Upper lobe of left lung (tissue), 6 donors: ENCODE measurements around the gene PRSS12. TPM values are rescaled to one million over a fixed set of nuclear protein-coding genes. Genes with fewer than 3 reads are reported as not detected.

Experiments used
- ATAC-seq, 2 donors: fragments of 200-7000 bp; cut with Tn5 transposase; one replicate each; pipeline ENCODE4 v1.9.1; 2022; ENCODE audit warnings: mild to moderate bottlenecking in 2 of 2, moderate library complexity in 2 of 2; ENCODE audit not compliant: low FRiP score in 2 of 2
- DNase-seq, 2 donors: peaks; one replicate each; pipeline ENCODE4 v3.0.0-alpha.2; 2019 to 2020
- H3K27ac ChIP-seq, 4 donors: fragments of 200-600 bp; sonication (generic); one replicate each; pipeline ENCODE4 v1.5.1; 2016 to 2019
- H3K27me3 ChIP-seq, 4 donors: fragments of 200-600 bp; sonication (generic); one replicate each; pipeline ENCODE4 v1.5.1; 2017 to 2019
- H3K36me3 ChIP-seq, 4 donors: fragments of 200-600 bp; sonication (generic); one replicate each; pipeline ENCODE4 v1.5.1; 2016 to 2019
- H3K4me1 ChIP-seq, 4 donors: fragments of 200-600 bp; sonication (generic); one replicate each; pipeline ENCODE4 v1.5.1; 2018 to 2019
- H3K4me3 ChIP-seq, 4 donors: fragments of 200-600 bp; sonication (generic); one replicate each; pipeline ENCODE4 v1.5.1; 2017 to 2019; ENCODE audit warnings: mild to moderate bottlenecking in 2 of 4, moderate library complexity in 1 of 4
- H3K9me3 ChIP-seq, 4 donors: fragments of 200-600 bp; sonication (generic); one replicate each; pipeline ENCODE4 v1.5.1; 2018 to 2019
- EP300 ChIP-seq, 4 donors: sonication (generic); formaldehyde crosslinking; IDR thresholded peaks; one replicate each; pipeline ENCODE4 v1.5.1; 2017; ENCODE audit warnings: antibody characterized with exemption in 4 of 4, control low read depth in 2 of 4
- POLR2A ChIP-seq, 4 donors: fragments of 450-650 bp; IDR thresholded peaks; one replicate each; pipeline ENCODE4 v1.5.1; 2016 to 2017; ENCODE audit warnings: antibody characterized with exemption in 4 of 4, mild to moderate bottlenecking in 2 of 4
- POLR2AphosphoS5 ChIP-seq, 2 donors: sonication (generic); formaldehyde crosslinking; IDR thresholded peaks; one replicate each; pipeline ENCODE4 v1.5.1; 2017; ENCODE audit warnings: antibody characterized with exemption in 2 of 2
- WGBS, 2 donors: methylation state at CpG; one replicate each; pipeline ENCODE4 v1.1.5; 2017 to 2018; 5-methylcytosine and 5-hydroxymethylcytosine counted together
- total RNA-seq, 6 donors: library from RNA; depleted of rRNA in 4 of 6; stranded (reverse); fragments of >200 nt in 4 of 6; gene quantifications; one replicate each; pipeline versions ENCODE4 v1.1.0 to v1.2.1, GENCODE V29; 2016 to 2021
- TF ChIP-seq, protein P1 (sequence below), 6 experiments: fragments of 450-650 bp in 4 of 6; fragments of 200-600 bp in 2 of 6; sonication (generic) in 2 of 6; IDR thresholded peaks; one replicate each; pipeline ENCODE4 v1.5.1; 2016 to 2019; ENCODE audit warnings: antibody characterized with exemption in 6 of 6
- donor health status: DM: no; HTN: no; CAD: no; lungs with moderate emphysema.
- donor health status: DM: no; HTN: yes; CAD: no; lungs with severe emphysema.

The PRSS12 gene
- total RNA-seq, 6 donors from 2014 or later = 6.8 to 27.2 (median 10.0) TPM

DNA sequence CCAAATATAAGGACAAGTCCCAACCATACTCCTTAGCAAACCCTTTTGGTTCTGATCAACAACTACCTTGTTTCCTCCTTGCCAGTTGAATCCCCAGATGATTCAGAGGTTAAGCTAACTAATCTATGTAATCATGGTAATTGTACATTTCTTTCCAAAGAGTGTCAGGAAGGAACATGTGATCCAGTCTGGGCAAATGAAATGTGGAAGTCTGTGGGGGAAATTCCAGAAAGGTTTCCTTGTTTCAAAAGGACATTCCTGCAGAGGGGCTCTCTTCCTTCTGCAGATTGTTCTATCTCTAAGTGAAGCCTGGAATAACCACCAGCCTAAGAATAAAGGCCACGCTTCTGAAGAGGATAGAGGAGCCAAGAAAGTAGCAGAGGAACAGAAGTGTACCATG is 7.0 kb downstream of the PRSS12 start:
- TF ChIP-seq EP300 (IDR thresholded peaks at IDR 0.05) = no peak
- TF ChIP-seq POLR2AphosphoS5 (IDR thresholded peaks at IDR 0.05) = no peak
- TF ChIP-seq, protein P1, sequence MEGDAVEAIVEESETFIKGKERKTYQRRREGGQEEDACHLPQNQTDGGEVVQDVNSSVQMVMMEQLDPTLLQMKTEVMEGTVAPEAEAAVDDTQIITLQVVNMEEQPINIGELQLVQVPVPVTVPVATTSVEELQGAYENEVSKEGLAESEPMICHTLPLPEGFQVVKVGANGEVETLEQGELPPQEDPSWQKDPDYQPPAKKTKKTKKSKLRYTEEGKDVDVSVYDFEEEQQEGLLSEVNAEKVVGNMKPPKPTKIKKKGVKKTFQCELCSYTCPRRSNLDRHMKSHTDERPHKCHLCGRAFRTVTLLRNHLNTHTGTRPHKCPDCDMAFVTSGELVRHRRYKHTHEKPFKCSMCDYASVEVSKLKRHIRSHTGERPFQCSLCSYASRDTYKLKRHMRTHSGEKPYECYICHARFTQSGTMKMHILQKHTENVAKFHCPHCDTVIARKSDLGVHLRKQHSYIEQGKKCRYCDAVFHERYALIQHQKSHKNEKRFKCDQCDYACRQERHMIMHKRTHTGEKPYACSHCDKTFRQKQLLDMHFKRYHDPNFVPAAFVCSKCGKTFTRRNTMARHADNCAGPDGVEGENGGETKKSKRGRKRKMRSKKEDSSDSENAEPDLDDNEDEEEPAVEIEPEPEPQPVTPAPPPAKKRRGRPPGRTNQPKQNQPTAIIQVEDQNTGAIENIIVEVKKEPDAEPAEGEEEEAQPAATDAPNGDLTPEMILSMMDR (IDR thresholded peaks at IDR 0.05) = no peak
- ATAC-seq (no peak), DNase-seq (no peak)
- H3K4me3 ChIP-seq = no peak overlapping the region
- no peaks in the 10 kb centered on the region for H3K4me1 ChIP-seq
- H3K27ac ChIP-seq = no peak overlapping the region
- 68 to 73% methylated on average over 1 of the region's 1 CpG for WGBS, 2 donors
- H3K36me3 ChIP-seq = no peaks in the 10 kb centered on the region
- H3K27me3 ChIP-seq = no peaks in the 10 kb centered on the region
- H3K9me3 ChIP-seq = no peaks in the 10 kb centered on the region

- TF ChIP-seq POLR2A (IDR thresholded peaks at IDR 0.05) (no peak), POLR2AphosphoS5 (IDR thresholded peaks at IDR 0.05) (no peak), EP300 (IDR thresholded peaks at IDR 0.05) (no peak)
- TF ChIP-seq, protein P1 (IDR thresholded peaks at IDR 0.05) = no peak
- no peak for ATAC-seq
- Histone ChIP-seq H3K27me3 (no peaks in the 10 kb centered on the region), H3K9me3 (no peaks in the 10 kb centered on the region), H3K4me1 (no peaks in the 10 kb centered on the region), H3K4me3 (no peak overlapping the region), H3K27ac (no peak overlapping the region), H3K36me3 (no peaks in the 10 kb centered on the region)
- DNase-seq = no peak
These were observed 8.0 kb downstream of the PRSS12 start for GRCh38 chr4:118344801-118345200.

GRCh38 chr4:118343501-118343900 is 9.3 kb downstream of the PRSS12 start:
- H3K27me3 ChIP-seq = no peaks in the 10 kb centered on the region
- H3K9me3 ChIP-seq = no peaks in the 10 kb centered on the region
- no peaks in the 10 kb centered on the region for H3K4me1 ChIP-seq
- H3K27ac ChIP-seq = no peak overlapping the region
- TF ChIP-seq POLR2AphosphoS5 (IDR thresholded peaks at IDR 0.05) (no peak), EP300 (IDR thresholded peaks at IDR 0.05) (no peak), POLR2A (IDR thresholded peaks at IDR 0.05) (no peak)
- TF ChIP-seq, protein P1 (IDR thresholded peaks at IDR 0.05) = no peak
- ATAC-seq (no peak), DNase-seq (no peak)
- WGBS, 2 donors = 92 to 93% methylated on average over 3 of the region's 3 CpGs
- H3K4me3 ChIP-seq = no peak overlapping the region
- no peaks in the 10 kb centered on the region for H3K36me3 ChIP-seq

DNA sequence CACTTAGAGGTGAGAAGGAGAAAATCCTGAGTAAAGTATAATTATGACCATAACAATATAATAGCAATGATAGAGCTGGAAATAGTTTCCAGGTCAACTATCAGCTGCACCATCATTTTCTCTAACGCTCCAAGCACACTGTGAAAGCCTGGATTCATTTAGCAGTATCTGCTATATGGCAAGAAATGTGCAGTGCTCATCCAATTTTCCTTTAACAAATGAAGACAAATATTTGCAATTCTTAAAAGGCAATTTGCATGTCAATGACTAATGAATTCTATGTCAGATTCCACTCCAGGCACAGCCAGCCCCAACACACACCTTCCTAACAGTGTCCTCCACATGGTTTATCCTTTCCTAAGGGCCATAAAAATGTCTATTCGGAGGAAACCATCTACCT is 12.7 kb downstream of the PRSS12 start:
- WGBS, 2 donors = 82 to 85% methylated on average over 2 of the region's 2 CpGs
- DNase-seq (no peak), ATAC-seq (no peak)

More for the DNA sequence above, 12.7 kb downstream of the PRSS12 start:
- Histone ChIP-seq H3K4me1 (no peaks in the 10 kb centered on the region), H3K27ac (no peak overlapping the region), H3K36me3 (no peaks in the 10 kb centered on the region), H3K9me3 (no peaks in the 10 kb centered on the region), H3K4me3 (no peak overlapping the region), H3K27me3 (no peaks in the 10 kb centered on the region)
- TF ChIP-seq POLR2A (IDR thresholded peaks at IDR 0.05) (no peak), POLR2AphosphoS5 (IDR thresholded peaks at IDR 0.05) (no peak), EP300 (IDR thresholded peaks at IDR 0.05) (no peak)
- TF ChIP-seq, protein P1 (IDR thresholded peaks at IDR 0.05) = no peak
